ENCODE measurements around the gene XIST. TPM values are rescaled to one million over a fixed set of nuclear protein-coding genes. Genes with fewer than 3 reads are reported as not detected.
"Not testable (repeated sequence)": the region's sequence is repeated elsewhere in the genome, so short reads cannot be mapped to it uniquely, and the experiment has no call there.

Gene XIST
- 0.86 and 1.4 TPM in 2 replicates for total RNA-seq (2021)
- long read RNA-seq, partial matches to known transcripts: 0 of 1 reads
- long read RNA-seq, other reads (novel, unspliced or antisense): 1 of 1 reads

- no peak within 1 kb of the TSS for H3K18ac ChIP-seq (ENCODE audit: insufficient read length, low read depth, low read length)
- H2BK20ac ChIP-seq (ENCODE audit: low read depth, low read length, poor library complexity, severe bottlenecking): no peak within 1 kb of the TSS
- no peak for DNase-seq
- no peaks in the 10 kb centered on the region; the same call in 1 of the 2 replicates for H3K27me3 Mint-ChIP-seq (ENCODE audit: low read depth)
- no peak within 1 kb of the TSS for H3K27ac ChIP-seq (ENCODE audit: insufficient read length, low read depth, low read length)
- peaks cover 12% of the 10 kb centered on the region for H3K9me3 ChIP-seq (ENCODE audit: control insufficient read depth, low read depth, low read length)
- peaks cover 53 to 57% of the 10 kb centered on the region in 2 experiments for H3K9me3 Mint-ChIP-seq
- TF ChIP-seq, protein P1, sequence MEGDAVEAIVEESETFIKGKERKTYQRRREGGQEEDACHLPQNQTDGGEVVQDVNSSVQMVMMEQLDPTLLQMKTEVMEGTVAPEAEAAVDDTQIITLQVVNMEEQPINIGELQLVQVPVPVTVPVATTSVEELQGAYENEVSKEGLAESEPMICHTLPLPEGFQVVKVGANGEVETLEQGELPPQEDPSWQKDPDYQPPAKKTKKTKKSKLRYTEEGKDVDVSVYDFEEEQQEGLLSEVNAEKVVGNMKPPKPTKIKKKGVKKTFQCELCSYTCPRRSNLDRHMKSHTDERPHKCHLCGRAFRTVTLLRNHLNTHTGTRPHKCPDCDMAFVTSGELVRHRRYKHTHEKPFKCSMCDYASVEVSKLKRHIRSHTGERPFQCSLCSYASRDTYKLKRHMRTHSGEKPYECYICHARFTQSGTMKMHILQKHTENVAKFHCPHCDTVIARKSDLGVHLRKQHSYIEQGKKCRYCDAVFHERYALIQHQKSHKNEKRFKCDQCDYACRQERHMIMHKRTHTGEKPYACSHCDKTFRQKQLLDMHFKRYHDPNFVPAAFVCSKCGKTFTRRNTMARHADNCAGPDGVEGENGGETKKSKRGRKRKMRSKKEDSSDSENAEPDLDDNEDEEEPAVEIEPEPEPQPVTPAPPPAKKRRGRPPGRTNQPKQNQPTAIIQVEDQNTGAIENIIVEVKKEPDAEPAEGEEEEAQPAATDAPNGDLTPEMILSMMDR (conservative IDR thresholded peaks at IDR 0.05): no peak
- no peak within 1 kb of the TSS for H2AK5ac ChIP-seq (ENCODE audit: insufficient read length, low read length)
- no peak within 1 kb of the TSS for H2BK5ac ChIP-seq (ENCODE audit: insufficient read length, low read length)
- H4K20me1 ChIP-seq (ENCODE audit: control insufficient read depth, insufficient read depth, insufficient read length): no peaks in the 10 kb centered on the region
- no peak within 1 kb of the TSS for H2BK12ac ChIP-seq (ENCODE audit: insufficient read length, low read depth, low read length)
- no peak within 1 kb of the TSS for H3T11ph ChIP-seq (ENCODE audit: low read length)
- no peak within 1 kb of the TSS for H4K5ac ChIP-seq (ENCODE audit: insufficient read length, low read depth, low read length)
- peaks cover 39 to 50% of the 10 kb centered on the region in 2 experiments for H3K4me1 Mint-ChIP-seq
- no peaks in the 10 kb centered on the region for H3K79me1 ChIP-seq (ENCODE audit: insufficient read depth, low read depth, low read length, poor library complexity, severe bottlenecking)
- H3K4me2 ChIP-seq (ENCODE audit: insufficient read depth, insufficient read length, low read length): no peak within 1 kb of the TSS
- no peaks in the 10 kb centered on the region for H3K79me2 ChIP-seq (ENCODE audit: insufficient read depth, low read length)
- no peak within 1 kb of the TSS for H3K4me3 Mint-ChIP-seq
- H3K27me3 ChIP-seq (ENCODE audit: insufficient read depth, low read length): no peaks in the 10 kb centered on the region
- no peak within 1 kb of the TSS for H3K23ac ChIP-seq (ENCODE audit: insufficient read length, low read depth, low read length)
- WGBS (ENCODE audit: extremely low coverage, insufficient read length, low lambda C conversion rate): 100% methylated on average over 2 of the region's 8 CpGs
- no peak within 1 kb of the TSS for H2AFZ ChIP-seq (ENCODE audit: low read length)
- H3K23me2 ChIP-seq (ENCODE audit: insufficient read length, low read depth, low read length, poor library complexity, severe bottlenecking): no peaks in the 10 kb centered on the region
- H3K27ac Mint-ChIP-seq: no peak within 1 kb of the TSS
- no peak within 1 kb of the TSS for H4K91ac ChIP-seq (ENCODE audit: insufficient read length, low read depth, low read length)
- H3K4ac ChIP-seq (ENCODE audit: low read depth, low read length): no peak within 1 kb of the TSS
- H3K14ac ChIP-seq (ENCODE audit: insufficient read depth, low read length): no peak within 1 kb of the TSS
- H4K8ac ChIP-seq (replicated peaks; ENCODE audit: insufficient read length, low read depth, low read length): no peak within 1 kb of the TSS
- peaks cover 12 to 58% (median 38%) of the 10 kb centered on the region in 3 experiments for H3K36me3 Mint-ChIP-seq (ENCODE audit: insufficient read depth in 1 of 3, low read depth in 3 of 3)
- no peak within 1 kb of the TSS for H2BK120ac ChIP-seq (ENCODE audit: low read depth, low read length, poor library complexity, severe bottlenecking)
- H3K56ac ChIP-seq (ENCODE audit: insufficient read length, low read depth, low read length): no peak within 1 kb of the TSS
- no peak within 1 kb of the TSS for H3K9ac ChIP-seq (ENCODE audit: extremely low read depth, insufficient read length, low read length)
- H3K4me1 ChIP-seq (ENCODE audit: insufficient read depth, low read length): no peaks in the 10 kb centered on the region; the same call in 1 of the 2 replicates
- no peak within 1 kb of the TSS for H2BK15ac ChIP-seq (ENCODE audit: low read depth, low read length)
These were observed at the start of gene XIST for GRCh38 chrX:73852467-73852866. TSS of gene XIST (minus strand) at chrX:73852714.

DNA sequence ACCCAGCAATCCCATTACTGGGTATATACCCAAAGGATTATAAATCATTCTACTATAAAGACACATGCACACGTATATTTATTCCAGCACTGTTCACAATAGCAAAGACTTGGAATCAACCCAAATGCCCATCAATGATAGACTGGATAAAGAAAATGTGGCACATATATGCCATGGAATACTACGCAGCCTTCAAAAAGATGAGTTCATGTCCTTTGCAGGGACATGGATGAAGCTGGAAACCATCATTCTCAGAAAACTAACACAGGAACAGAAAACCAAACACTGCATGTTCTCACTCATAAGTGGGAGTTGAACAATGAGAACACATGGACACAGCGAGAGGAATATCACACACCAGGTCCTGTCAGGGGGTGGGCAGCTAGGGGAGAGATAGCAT is 45.8 kb upstream of the XIST start:
- not testable (repeated sequence) for H3K56ac ChIP-seq (ENCODE audit: insufficient read length, low read depth, low read length); H2BK12ac ChIP-seq (ENCODE audit: insufficient read length, low read depth, low read length); H2BK5ac ChIP-seq (ENCODE audit: insufficient read length, low read length); H3K23ac ChIP-seq (ENCODE audit: insufficient read length, low read depth, low read length); H3K4me1 Mint-ChIP-seq; H4K5ac ChIP-seq (ENCODE audit: insufficient read length, low read depth, low read length); H3K9ac ChIP-seq (ENCODE audit: extremely low read depth, insufficient read length, low read length); H3K27ac Mint-ChIP-seq; H3K23me2 ChIP-seq (ENCODE audit: insufficient read length, low read depth, low read length, poor library complexity, severe bottlenecking); H3K18ac ChIP-seq (ENCODE audit: insufficient read length, low read depth, low read length); H3K27ac ChIP-seq (ENCODE audit: insufficient read length, low read depth, low read length); H3K79me1 ChIP-seq (ENCODE audit: insufficient read depth, low read depth, low read length, poor library complexity, severe bottlenecking); H3K27me3 ChIP-seq (ENCODE audit: insufficient read depth, low read length); H3K4me3 Mint-ChIP-seq; H4K91ac ChIP-seq (ENCODE audit: insufficient read length, low read depth, low read length); H3K79me2 ChIP-seq (ENCODE audit: insufficient read depth, low read length); H2BK20ac ChIP-seq (ENCODE audit: low read depth, low read length, poor library complexity, severe bottlenecking); H4K20me1 ChIP-seq (ENCODE audit: control insufficient read depth, insufficient read depth, insufficient read length); H2BK15ac ChIP-seq (ENCODE audit: low read depth, low read length); H2AFZ ChIP-seq (ENCODE audit: low read length); H4K8ac ChIP-seq (replicated peaks; ENCODE audit: insufficient read length, low read depth, low read length); H3T11ph ChIP-seq (ENCODE audit: low read length); H3K14ac ChIP-seq (ENCODE audit: insufficient read depth, low read length); H2BK120ac ChIP-seq (ENCODE audit: low read depth, low read length, poor library complexity, severe bottlenecking); H2AK5ac ChIP-seq (ENCODE audit: insufficient read length, low read length); DNase-seq; H3K27me3 Mint-ChIP-seq (ENCODE audit: low read depth); H3K4ac ChIP-seq (ENCODE audit: low read depth, low read length); H3K9me3 ChIP-seq (ENCODE audit: control insufficient read depth, low read depth, low read length); H3K4me2 ChIP-seq (ENCODE audit: insufficient read depth, insufficient read length, low read length); H3K4me1 ChIP-seq (ENCODE audit: insufficient read depth, low read length)
- H3K36me3 Mint-ChIP-seq (ENCODE audit: insufficient read depth in 1 of 3, low read depth in 3 of 3): peaks cover 6 to 21% (median 17%) of the 10 kb centered on the region in 3 experiments
- peaks cover 28 to 45% of the 10 kb centered on the region in 2 experiments for H3K9me3 Mint-ChIP-seq
- WGBS (ENCODE audit: extremely low coverage, insufficient read length, low lambda C conversion rate): no CpG with 5 or more reads among the region's 3 CpGs
